ENCODE results near the gene KCNH5. TPM values are rescaled to one million over a fixed set of nuclear protein-coding genes. Genes with fewer than 3 reads are reported as not detected.

The KCNH5 gene, protein sequence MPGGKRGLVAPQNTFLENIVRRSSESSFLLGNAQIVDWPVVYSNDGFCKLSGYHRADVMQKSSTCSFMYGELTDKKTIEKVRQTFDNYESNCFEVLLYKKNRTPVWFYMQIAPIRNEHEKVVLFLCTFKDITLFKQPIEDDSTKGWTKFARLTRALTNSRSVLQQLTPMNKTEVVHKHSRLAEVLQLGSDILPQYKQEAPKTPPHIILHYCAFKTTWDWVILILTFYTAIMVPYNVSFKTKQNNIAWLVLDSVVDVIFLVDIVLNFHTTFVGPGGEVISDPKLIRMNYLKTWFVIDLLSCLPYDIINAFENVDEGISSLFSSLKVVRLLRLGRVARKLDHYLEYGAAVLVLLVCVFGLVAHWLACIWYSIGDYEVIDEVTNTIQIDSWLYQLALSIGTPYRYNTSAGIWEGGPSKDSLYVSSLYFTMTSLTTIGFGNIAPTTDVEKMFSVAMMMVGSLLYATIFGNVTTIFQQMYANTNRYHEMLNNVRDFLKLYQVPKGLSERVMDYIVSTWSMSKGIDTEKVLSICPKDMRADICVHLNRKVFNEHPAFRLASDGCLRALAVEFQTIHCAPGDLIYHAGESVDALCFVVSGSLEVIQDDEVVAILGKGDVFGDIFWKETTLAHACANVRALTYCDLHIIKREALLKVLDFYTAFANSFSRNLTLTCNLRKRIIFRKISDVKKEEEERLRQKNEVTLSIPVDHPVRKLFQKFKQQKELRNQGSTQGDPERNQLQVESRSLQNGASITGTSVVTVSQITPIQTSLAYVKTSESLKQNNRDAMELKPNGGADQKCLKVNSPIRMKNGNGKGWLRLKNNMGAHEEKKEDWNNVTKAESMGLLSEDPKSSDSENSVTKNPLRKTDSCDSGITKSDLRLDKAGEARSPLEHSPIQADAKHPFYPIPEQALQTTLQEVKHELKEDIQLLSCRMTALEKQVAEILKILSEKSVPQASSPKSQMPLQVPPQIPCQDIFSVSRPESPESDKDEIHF
- not detected for total RNA-seq

DNA sequence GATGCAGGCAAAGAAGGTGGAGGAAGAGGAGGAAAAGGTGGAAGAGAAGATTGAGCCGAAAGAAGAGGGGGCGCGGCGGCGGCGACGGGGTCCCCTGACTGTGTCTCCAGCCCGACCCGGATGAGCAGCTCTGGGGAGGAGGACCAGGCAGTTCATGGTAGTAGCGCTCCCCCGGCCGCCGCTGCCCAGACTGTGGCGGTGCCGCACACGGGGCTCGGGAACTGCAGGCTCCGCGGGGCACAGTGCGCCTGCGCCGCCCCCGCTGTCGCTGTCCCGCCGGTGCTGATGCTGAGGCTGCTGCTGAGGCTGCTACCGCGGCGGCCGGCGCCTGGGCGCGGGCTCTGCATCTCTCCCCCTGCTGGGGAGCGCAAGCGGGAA, at the start of gene KCNH5:
Gene KCNH5, minus strand, starts transcription at position 225 of the 378 bp plus-strand sequence. CDS start 272 bp downstream, outside the sequence.
- no peak within 1 kb of the TSS for H3K27ac Mint-ChIP-seq

DNA sequence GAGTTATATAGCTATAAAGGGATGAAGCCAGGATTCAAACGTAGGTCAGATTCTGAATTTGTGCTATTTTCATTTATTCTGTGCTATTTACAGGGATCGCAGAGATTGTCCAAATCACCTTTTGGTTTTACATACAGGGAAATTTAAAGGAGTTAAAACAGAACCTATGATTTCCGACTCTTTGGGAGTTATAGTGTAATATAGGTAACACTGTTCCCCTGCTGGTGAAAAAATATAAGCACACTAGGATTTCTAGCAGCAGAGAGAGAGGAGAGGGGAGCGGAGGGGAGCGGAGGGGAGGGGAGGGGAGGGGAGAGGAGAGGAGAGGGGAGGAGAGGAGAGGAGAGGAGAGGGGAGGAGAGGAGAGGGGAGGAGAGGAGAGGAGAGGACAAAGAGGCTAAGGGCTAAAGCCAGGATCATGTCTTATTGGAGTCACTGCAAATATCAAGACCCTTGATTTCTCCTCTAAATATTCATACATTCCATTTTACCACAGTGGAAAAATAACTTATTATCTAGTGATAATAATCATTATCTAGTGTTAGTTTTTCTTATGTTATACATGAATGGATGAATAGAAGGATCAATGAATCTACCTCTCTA, 46.2 kb upstream of the KCNH5 start:
- Mint-ChIP-seq H3K9me3 (ENCODE audit: low read depth) (no peaks in the 10 kb centered on the region), H3K27me3 (no peaks in the 10 kb centered on the region), H3K27ac (no peak overlapping the region), H3K4me1 (no peaks in the 10 kb centered on the region), H3K36me3 (no peaks in the 10 kb centered on the region), H3K4me3 (no peak overlapping the region)
- CTCF ChIA-PET = no interaction called here
- no peak for DNase-seq
- no peak for ATAC-seq

More for the DNA sequence above, at the start of gene KCNH5:
- H3K36me3 Mint-ChIP-seq = no peaks in the 10 kb centered on the region
- H3K4me3 Mint-ChIP-seq = no peak within 1 kb of the TSS
- CTCF ChIA-PET = no interaction called here
- H3K27me3 Mint-ChIP-seq = peaks cover 35% of the 10 kb centered on the region
- DNase-seq (no peak), ATAC-seq (peak; percentile 67)
- no peaks in the 10 kb centered on the region for H3K9me3 Mint-ChIP-seq (ENCODE audit: low read depth)
- H3K4me1 Mint-ChIP-seq = no peaks in the 10 kb centered on the region

DNA sequence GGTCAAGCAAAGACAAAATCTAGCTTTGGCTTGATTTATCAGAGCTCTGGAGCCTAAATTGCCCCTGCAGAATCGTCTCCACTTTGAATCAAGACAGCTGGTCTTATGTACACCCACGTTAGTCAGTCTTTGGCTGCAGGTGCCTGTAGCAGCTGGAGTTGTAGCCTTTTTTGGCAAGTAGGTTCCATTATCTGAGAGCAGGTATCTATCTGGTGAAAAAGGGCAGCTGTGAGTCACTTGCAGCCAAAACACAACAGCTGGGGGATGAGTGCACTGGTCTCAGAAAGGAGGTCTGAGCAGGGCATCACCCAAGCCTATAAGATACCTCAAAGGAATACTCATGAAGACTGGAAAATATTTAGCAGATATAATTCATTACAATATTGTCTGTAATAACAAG, 43.6 kb upstream of the KCNH5 start:
- DNase-seq = no peak
- no peak overlapping the region for H3K4me3 Mint-ChIP-seq
- no peaks in the 10 kb centered on the region for H3K36me3 Mint-ChIP-seq
- no peaks in the 10 kb centered on the region for H3K4me1 Mint-ChIP-seq
- CTCF ChIA-PET = no interaction called here
- no peak for ATAC-seq
- H3K27me3 Mint-ChIP-seq = no peaks in the 10 kb centered on the region
- H3K27ac Mint-ChIP-seq = no peak overlapping the region
- H3K9me3 Mint-ChIP-seq (ENCODE audit: low read depth) = peaks cover 3% of the 10 kb centered on the region

DNA sequence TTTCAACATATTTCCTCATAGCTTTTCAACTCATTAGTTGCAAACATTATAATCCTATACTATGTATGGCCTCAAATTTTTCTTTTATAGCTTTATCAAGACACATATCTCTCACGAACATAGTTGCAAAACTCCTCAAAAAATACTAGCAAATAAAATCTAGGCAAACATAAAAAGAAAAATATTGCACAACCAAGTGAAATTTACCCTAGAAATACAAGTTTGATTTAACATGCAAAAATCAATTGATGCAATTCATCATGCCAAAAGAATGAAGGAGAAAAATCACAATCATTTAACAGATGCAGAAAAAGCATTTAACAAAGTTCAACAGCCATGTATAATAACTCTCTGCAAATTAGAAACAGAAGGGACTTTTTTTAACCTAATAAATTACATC, 33.3 kb upstream of the KCNH5 start:
- CTCF ChIA-PET = no interaction called here
- ATAC-seq = no peak
- Mint-ChIP-seq H3K27me3 (no peaks in the 10 kb centered on the region), H3K4me1 (no peaks in the 10 kb centered on the region), H3K36me3 (no peaks in the 10 kb centered on the region), H3K4me3 (no peak overlapping the region), H3K27ac (no peak overlapping the region), H3K9me3 (ENCODE audit: low read depth) (no peaks in the 10 kb centered on the region)
- no peak for DNase-seq

DNA sequence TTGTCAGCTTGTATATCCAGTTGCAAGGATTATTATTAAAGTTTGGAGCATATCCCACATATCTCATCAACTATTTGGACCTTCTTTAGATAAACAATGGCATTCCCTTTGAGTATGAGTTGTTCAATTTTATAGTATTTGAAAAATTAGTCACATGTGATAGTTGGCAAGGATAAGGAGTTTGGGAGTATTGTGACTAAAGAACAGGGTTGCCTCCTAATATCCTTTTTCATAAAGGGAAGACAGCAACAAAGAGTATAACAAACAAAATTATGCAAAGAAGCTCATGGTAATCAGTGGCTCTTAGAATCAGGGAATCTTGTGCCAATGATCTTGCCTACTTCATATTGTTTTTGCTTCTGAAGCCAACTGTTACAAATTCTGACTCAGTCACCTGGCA, 31.2 kb upstream of the KCNH5 start:
- no peaks in the 10 kb centered on the region for H3K36me3 Mint-ChIP-seq
- H3K4me3 Mint-ChIP-seq = no peak overlapping the region
- CTCF ChIA-PET = no interaction called here
- no peak for ATAC-seq
- no peaks in the 10 kb centered on the region for H3K27me3 Mint-ChIP-seq
- no peaks in the 10 kb centered on the region for H3K4me1 Mint-ChIP-seq
- no peak for DNase-seq
- H3K27ac Mint-ChIP-seq = no peak overlapping the region
- no peaks in the 10 kb centered on the region for H3K9me3 Mint-ChIP-seq (ENCODE audit: low read depth)

DNA sequence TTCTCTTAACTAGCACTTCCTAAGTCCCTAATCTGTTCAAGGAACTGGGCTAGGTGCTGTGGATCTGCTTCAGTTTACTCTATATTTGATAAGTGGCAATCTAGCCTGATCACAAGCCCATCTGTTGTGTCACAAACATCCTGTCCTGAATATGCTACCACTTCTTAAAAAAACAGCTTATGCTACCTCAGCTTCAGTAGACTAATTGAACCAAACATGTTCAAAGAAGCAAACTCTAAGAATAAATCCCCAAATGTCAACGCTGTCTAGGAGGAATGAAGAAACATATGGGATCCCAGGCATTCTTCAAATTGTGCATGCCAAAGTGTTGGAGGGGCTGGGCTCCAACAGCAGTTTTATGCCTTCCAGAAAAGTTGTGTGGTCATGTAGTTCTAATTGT, 10.4 kb upstream of the KCNH5 start:
- no peak for DNase-seq
- ATAC-seq = no peak
- Mint-ChIP-seq H3K36me3 (no peaks in the 10 kb centered on the region), H3K9me3 (ENCODE audit: low read depth) (no peaks in the 10 kb centered on the region), H3K27ac (no peak overlapping the region), H3K4me1 (no peaks in the 10 kb centered on the region), H3K27me3 (no peaks in the 10 kb centered on the region), H3K4me3 (no peak overlapping the region)
- CTCF ChIA-PET = no interaction called here

DNA sequence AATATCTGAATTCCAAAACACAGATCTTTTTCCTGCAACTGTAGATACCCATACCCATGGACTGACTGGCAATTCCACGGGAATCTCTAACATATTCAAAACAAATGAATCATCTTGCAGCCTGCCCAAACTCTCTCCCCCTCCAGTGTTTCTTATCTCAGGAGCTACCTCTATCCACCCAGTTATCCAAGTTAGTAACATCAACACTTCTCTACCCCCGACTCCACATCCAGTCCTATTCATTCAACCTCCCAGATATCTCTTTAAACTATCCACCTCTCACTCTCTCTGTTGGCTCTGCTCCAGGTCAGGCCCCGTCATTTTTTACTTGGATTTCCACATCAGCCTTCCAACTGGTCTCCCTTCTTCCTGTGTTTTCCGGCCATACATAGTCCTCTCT, 6.7 kb upstream of the KCNH5 start:
- CTCF ChIA-PET = no interaction called here
- Mint-ChIP-seq H3K4me1 (no peaks in the 10 kb centered on the region), H3K9me3 (ENCODE audit: low read depth) (no peaks in the 10 kb centered on the region), H3K27ac (no peak overlapping the region), H3K4me3 (no peak overlapping the region), H3K36me3 (no peaks in the 10 kb centered on the region), H3K27me3 (peaks cover 12% of the 10 kb centered on the region)
- DNase-seq = no peak
- no peak for ATAC-seq

DNA sequence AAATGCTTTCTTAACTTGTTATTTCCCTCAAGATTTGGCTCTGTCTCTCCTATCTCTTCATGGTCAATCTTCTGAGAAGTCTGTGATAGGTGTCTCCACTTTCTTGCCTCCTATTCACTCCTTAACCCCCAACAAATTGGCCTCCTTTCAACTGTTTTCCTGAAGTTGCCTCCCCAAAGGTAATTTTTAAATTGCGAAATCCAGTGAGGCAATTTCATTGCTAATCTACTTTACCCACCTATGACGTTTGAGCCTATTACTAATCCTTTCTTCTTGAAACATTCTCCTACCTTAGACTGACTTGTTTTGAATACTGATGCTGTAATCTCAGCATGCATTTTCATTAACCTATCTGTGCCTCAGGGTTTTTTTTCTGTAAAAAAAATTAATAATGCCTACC, 6.0 kb upstream of the KCNH5 start:
- Mint-ChIP-seq H3K36me3 (no peaks in the 10 kb centered on the region), H3K4me1 (no peaks in the 10 kb centered on the region), H3K4me3 (no peak overlapping the region), H3K9me3 (ENCODE audit: low read depth) (no peaks in the 10 kb centered on the region), H3K27ac (no peak overlapping the region), H3K27me3 (peaks cover 18% of the 10 kb centered on the region)
- ATAC-seq (no peak), DNase-seq (no peak)
- CTCF ChIA-PET = no interaction called here

DNA sequence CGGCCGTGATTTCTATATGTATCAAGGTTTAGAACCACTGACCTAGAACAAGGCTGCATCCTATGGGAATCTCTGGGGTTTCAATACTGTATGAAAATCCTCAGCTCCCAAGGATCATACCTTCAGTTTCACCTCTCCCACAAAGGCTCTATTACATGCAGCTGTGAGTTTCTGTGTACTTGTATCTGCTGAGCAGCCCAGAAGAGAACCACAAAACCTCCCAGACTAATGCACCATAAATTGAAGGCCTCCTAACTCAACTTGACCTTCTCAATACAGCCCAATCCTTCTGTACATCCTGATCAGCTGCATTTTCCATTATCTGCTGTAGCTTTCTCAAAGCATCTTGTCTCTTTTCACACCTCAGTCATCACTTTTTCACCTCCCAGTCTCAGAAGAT, 5.4 kb upstream of the KCNH5 start:
- Mint-ChIP-seq H3K27ac (no peak overlapping the region), H3K4me1 (no peaks in the 10 kb centered on the region), H3K27me3 (peaks cover 21% of the 10 kb centered on the region), H3K9me3 (ENCODE audit: low read depth) (no peaks in the 10 kb centered on the region), H3K36me3 (no peaks in the 10 kb centered on the region), H3K4me3 (no peak overlapping the region)
- CTCF ChIA-PET = no interaction called here
- ATAC-seq = no peak
- no peak for DNase-seq

DNA sequence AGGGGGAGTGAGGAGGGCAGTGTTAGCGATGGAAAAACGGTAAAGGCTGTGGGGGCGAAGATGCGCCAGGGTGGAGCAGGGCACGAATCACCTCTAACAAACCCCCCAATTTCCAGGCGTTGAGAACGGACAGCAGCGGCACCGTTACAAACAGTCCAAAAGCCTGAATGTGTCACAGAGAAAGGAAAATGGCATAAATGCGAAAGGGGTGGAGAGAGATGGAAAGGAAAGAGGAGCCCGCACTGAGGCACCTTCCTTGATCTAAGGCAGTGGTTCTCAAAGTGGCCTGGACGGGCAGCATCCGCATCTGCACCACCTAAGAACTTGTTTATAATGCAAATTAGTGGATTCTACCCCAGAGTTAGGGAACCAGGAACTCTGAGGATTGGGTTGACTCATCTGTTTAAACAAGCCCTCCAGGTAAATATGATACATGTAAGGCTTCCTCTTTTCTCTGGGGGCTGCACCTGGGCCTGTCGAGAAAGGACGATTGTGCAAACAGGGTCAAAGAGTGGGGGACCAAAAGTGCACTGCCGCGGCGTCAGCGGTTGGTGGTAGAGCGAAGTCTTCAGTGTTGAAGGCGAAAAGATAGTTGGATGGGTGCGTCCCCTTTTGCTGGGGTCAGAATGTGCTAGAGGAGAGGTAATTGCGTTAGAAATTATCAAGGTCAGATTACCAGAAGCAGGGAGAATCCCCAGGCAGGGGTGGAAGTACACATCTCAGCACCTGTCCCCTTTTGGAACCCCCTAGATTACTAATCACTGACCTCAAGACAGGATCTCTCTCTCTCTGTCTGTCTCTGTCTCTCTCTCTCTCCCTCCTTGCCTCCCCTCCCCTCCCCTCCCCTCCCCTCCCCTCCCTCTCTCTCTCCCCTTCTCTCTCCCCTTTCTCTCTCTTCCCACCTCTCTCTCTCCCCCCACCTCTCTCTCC, 1.3 kb upstream of the KCNH5 start:
- H3K4me1 Mint-ChIP-seq = no peaks in the 10 kb centered on the region
- DNase-seq = no peak
- H3K36me3 Mint-ChIP-seq = no peaks in the 10 kb centered on the region
- H3K27ac Mint-ChIP-seq = no peak overlapping the region
- CTCF ChIA-PET = no interaction called here
- ATAC-seq = no peak
- H3K4me3 Mint-ChIP-seq = no peak overlapping the region
- peaks cover 35% of the 10 kb centered on the region for H3K27me3 Mint-ChIP-seq
- no peaks in the 10 kb centered on the region for H3K9me3 Mint-ChIP-seq (ENCODE audit: low read depth)

DNA sequence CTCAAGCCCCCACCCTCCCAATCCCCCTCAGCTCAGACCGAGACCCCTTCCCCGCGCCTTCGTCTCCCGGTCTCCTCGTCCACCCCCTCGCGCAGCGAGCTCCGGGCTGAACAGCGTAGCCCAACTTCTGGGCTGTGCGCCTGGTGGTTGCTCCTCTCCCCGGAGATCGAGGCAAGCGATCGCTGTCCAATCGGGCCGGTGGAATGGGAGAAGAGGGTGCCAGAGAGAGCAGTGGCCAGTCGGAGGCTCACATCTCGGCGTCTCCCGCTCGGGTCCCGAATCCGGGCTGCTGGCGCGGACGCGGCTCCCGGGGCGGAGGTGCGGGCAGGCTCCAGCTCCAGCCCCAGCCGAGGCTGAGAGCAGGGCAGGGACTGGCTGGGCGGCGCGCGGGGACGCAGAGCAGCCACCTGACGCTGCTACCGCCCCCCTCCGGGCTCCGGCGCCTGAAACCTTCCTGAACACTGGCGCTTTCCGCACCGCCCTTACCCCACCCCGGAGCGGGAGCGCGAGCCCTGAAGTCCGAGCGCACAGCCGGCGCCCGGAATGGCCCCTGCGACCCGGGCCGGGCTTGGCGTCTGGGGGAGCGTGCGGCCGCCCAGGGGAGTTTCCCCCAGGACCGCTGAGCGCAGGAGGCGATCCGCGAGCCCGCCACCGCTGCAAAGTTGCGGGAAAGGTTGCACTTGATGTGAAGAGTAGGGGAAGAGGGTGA, 508 bp upstream of the KCNH5 start:
- Mint-ChIP-seq H3K36me3 (no peaks in the 10 kb centered on the region), H3K4me1 (no peaks in the 10 kb centered on the region), H3K27ac (no peak overlapping the region), H3K27me3 (peaks cover 35% of the 10 kb centered on the region), H3K4me3 (no peak overlapping the region), H3K9me3 (ENCODE audit: low read depth) (no peaks in the 10 kb centered on the region)
- DNase-seq (no peak), ATAC-seq (no peak)
- CTCF ChIA-PET = no interaction called here

DNA sequence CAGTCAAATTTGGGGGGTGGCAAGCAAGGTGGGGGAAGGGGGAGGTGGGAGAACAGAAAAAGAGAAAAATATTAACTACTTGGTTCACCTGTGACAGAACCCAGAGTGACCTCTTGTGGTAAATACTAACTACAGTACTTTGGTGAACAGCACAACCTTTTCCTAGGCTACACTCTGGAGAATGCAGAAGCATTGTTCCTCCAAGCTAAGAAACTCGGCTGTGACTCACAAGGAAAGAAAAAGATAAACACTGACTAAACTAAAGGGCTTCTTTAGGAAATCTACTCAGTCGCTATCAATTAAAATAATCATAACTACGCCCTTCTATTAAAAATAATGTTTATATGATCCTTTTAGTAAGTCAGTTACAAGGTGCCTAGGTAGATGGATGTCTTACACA, 5.4 kb downstream of the KCNH5 start:
- Mint-ChIP-seq H3K36me3 (no peaks in the 10 kb centered on the region), H3K27me3 (peaks cover 11% of the 10 kb centered on the region), H3K27ac (no peak overlapping the region), H3K9me3 (ENCODE audit: low read depth) (no peaks in the 10 kb centered on the region), H3K4me1 (no peaks in the 10 kb centered on the region), H3K4me3 (no peak overlapping the region)
- ATAC-seq = no peak
- no peak for DNase-seq
- CTCF ChIA-PET = no interaction called here
